ENCODE measurements around the gene ABCA13.

ABCA13 gene

DNA sequence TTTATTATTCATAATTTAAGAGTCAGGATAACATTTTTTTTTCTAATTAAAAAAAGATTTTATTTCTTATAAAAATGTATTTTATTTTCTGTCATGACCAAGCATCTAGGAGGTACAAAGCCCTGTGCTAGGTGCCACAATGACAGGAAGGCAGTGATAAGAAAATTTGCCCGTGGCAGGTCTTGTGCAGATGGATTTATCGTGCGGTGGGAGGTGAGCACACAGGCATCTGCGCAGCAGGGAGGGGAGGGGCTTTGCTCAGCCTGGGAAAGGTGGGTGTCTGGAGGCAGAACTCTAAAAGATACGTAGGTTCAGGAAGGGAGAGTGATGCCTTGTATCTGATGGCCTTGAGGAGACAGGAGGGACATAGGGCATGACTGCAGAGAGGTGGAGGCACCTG lies 115.6 kb downstream of the ABCA13 start (continued):
- no peak for TF ChIP-seq MEIS1 (CRISPR knock-in tag; IDR thresholded peaks at IDR 0.05; ENCODE audit: borderline replicate concordance)
- no peak for TF ChIP-seq ZNF140 (tag by site-specific recombination; IDR thresholded peaks at IDR 0.05)
- no peak for TF ChIP-seq ZNF792 (tag by site-specific recombination; IDR thresholded peaks at IDR 0.05)
- no peak for TF ChIP-seq ZNF629 (tag by site-specific recombination; IDR thresholded peaks at IDR 0.05)
- TF ChIP-seq ZNF707 (tag by site-specific recombination; IDR thresholded peaks at IDR 0.05): no peak

DNA sequence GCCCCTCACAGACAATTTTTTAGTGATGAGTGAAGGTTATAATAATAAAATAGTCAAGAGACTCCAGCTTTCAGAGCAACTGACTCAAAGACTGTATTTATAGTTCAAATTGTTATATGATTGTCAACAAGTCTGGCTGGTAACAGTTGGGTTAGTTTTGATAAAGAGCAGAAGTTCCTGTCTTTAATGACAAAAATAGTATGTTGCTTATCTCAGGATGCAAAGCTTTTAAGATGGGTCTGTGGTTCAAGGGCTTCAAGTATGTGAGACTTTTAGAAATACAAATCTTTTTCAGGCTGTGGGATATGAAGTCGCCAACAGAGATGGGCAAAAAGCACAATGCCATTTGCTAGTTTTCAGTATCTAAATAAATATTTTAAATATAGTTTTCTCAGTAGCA lies 118.4 kb downstream of the ABCA13 start:
- TF ChIP-seq ZNF677 (tag by site-specific recombination; IDR thresholded peaks at IDR 0.05) (no peak), ZNF624 (tag by site-specific recombination; IDR thresholded peaks at IDR 0.05) (no peak), ZNF221 (tag by site-specific recombination; IDR thresholded peaks at IDR 0.05; ENCODE audit: borderline replicate concordance) (no peak), EGR2 (tag by site-specific recombination; IDR thresholded peaks at IDR 0.05; ENCODE audit: low read depth) (no peak), ZNF473 (tag by site-specific recombination; IDR thresholded peaks at IDR 0.05) (no peak), GLIS2 (tag by site-specific recombination; IDR thresholded peaks at IDR 0.05) (no peak), ZNF112 (tag by site-specific recombination; IDR thresholded peaks at IDR 0.05) (no peak), ZNF362 (tag by site-specific recombination; IDR thresholded peaks at IDR 0.05) (no peak), ZNF510 (tag by site-specific recombination; IDR thresholded peaks at IDR 0.05; ENCODE audit: insufficient replicate concordance) (no peak), ZSCAN5A (tag by site-specific recombination; IDR thresholded peaks at IDR 0.05) (no peak), HOXA7 (CRISPR knock-in tag; IDR thresholded peaks at IDR 0.05; ENCODE audit: borderline replicate concordance) (no peak), TRIM28 (IDR thresholded peaks at IDR 0.05; ENCODE audit: borderline replicate concordance, low read length) (no peak), FEZF1 (tag by site-specific recombination; IDR thresholded peaks at IDR 0.05) (no peak), ZNF138 (tag by site-specific recombination; IDR thresholded peaks at IDR 0.05; ENCODE audit: borderline replicate concordance) (no peak)
- TF ChIP-seq, protein P1, sequence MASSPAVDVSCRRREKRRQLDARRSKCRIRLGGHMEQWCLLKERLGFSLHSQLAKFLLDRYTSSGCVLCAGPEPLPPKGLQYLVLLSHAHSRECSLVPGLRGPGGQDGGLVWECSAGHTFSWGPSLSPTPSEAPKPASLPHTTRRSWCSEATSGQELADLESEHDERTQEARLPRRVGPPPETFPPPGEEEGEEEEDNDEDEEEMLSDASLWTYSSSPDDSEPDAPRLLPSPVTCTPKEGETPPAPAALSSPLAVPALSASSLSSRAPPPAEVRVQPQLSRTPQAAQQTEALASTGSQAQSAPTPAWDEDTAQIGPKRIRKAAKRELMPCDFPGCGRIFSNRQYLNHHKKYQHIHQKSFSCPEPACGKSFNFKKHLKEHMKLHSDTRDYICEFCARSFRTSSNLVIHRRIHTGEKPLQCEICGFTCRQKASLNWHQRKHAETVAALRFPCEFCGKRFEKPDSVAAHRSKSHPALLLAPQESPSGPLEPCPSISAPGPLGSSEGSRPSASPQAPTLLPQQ (tag by site-specific recombination; IDR thresholded peaks at IDR 0.05): no peak
- TF ChIP-seq, protein P2, sequence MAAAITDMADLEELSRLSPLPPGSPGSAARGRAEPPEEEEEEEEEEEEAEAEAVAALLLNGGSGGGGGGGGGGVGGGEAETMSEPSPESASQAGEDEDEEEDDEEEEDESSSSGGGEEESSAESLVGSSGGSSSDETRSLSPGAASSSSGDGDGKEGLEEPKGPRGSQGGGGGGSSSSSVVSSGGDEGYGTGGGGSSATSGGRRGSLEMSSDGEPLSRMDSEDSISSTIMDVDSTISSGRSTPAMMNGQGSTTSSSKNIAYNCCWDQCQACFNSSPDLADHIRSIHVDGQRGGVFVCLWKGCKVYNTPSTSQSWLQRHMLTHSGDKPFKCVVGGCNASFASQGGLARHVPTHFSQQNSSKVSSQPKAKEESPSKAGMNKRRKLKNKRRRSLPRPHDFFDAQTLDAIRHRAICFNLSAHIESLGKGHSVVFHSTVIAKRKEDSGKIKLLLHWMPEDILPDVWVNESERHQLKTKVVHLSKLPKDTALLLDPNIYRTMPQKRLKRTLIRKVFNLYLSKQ (tag by site-specific recombination; IDR thresholded peaks at IDR 0.05; ENCODE audit: borderline replicate concordance): no peak
- CTCF ChIA-PET: interaction anchor here (2.2 kb wide), 1 partner anchor 10 kb away, joined by 12 read pairs; no protein-coding TSS in a partner anchor
- no peak overlapping the region for H3K4me3 ChIP-seq (ENCODE audit: low read depth, low read length)
- no peaks in the 10 kb centered on the region for H3K4me1 ChIP-seq (ENCODE audit: control insufficient read depth, insufficient read depth, low read length)
- no peaks in the 10 kb centered on the region for H3K9me3 ChIP-seq (ENCODE audit: control insufficient read depth, insufficient read depth, low read depth, low read length)
- no peak overlapping the region for H3K27ac ChIP-seq (ENCODE audit: extremely low read depth, low read depth, low read length)
- H3K36me3 ChIP-seq (ENCODE audit: control insufficient read depth in 2 of 2, insufficient read depth in 1 of 2, low read length in 2 of 2): no peaks in the 10 kb centered on the region
- POLR2A ChIA-PET: no interaction called here
